K562 (cell line): ENCODE data around the gene SCFD2. TPM values are rescaled to one million over a fixed set of nuclear protein-coding genes. Genes with fewer than 3 reads are reported as not detected.

ENCODE experiments used
- BDP1 ChIP-seq: IDR thresholded peaks from 3 replicates; pipeline ENCODE4 v1.6.1; 2011; ENCODE audit not compliant: insufficient read length, insufficient read depth
- ETV1 ChIP-seq: fragments of 450-650 bp; conservative IDR thresholded peaks from 2 replicates; pipeline ENCODE4 v1.6.1; 2016; ENCODE audit warnings: missing genetic modification characterization, control low read depth, low read depth, missing compliant biosample characterization
- ZNF197 ChIP-seq: fragments of 200-800 bp; sonication (Bioruptor generic); IDR thresholded peaks from 2 replicates; pipeline ENCODE4 v1.6.1; 2016; ENCODE audit warnings: low read depth, missing genetic modification characterization, missing compliant biosample characterization
- ZNF436 ChIP-seq: fragments of 250-450, 450-650 bp; sonication (Bioruptor Pico); formaldehyde crosslinking; IDR thresholded peaks from 2 replicates; pipeline ENCODE4 v1.7.0; 2020; ENCODE audit warnings: mild to moderate bottlenecking
- polyA plus RNA-seq, 8 experiments: library from polyadenylated mRNA; depleted of rRNA in 4 of 8; stranded (reverse) in 5 of 8; unstranded in 3 of 8; fragments of >200 nt; fragmentation: Nextera tagmentation in 2 of 8; fragmentation: Illumina TruSeq in 1 of 8; extraction: Ambion mirVana in 2 of 8; extraction: Trizol in 1 of 8; gene quantifications; 2 replicates each; pipeline versions ENCODE4 v1.2.1 to v1.2.3, GENCODE V29; 2011 to 2014; ENCODE audit warnings: inconsistent platforms in 1 of 8, missing spikeins in 1 of 8
- total RNA-seq, 7 experiments: library from RNA; depleted of rRNA in 6 of 7; stranded (reverse); fragments of >200 nt in 6 of 7; fragmentation: Illumina TruSeq in 2 of 7; extraction: Trizol in 2 of 7; gene quantifications; 2 replicates each; pipeline versions ENCODE4 v1.2.1 to v1.2.3, GENCODE V29; 2011 to 2021; ENCODE audit warnings: low replicate concordance in 1 of 7
- TF ChIP-seq, protein P1 (sequence below): fragments of 150-350 bp; IDR thresholded peaks from 2 replicates; pipeline ENCODE4 v1.6.1; 2014; ENCODE audit warnings: low read depth, mild to moderate bottlenecking, low read length, borderline replicate concordance
- TF ChIP-seq, protein P2 (sequence below): sonication (generic); formaldehyde crosslinking; IDR thresholded peaks from 2 replicates; pipeline ENCODE4 v1.8.1; 2023; ENCODE audit warnings: mild to moderate bottlenecking, missing genetic modification reagents
- TF ChIP-seq, protein P3 (sequence below): fragments of 450-650 bp; formaldehyde crosslinking; IDR thresholded peaks from 2 replicates; pipeline ENCODE4 v1.4.0; 2022; ENCODE audit warnings: missing genetic modification characterization

SCFD2 gene
- total and polyA plus RNA-seq, 9 of the 15 experiments (the other 6 are each of a cell fraction or from before 2014, with no cell fraction given): 5.7 to 30.3 (median 22.8) TPM

DNA sequence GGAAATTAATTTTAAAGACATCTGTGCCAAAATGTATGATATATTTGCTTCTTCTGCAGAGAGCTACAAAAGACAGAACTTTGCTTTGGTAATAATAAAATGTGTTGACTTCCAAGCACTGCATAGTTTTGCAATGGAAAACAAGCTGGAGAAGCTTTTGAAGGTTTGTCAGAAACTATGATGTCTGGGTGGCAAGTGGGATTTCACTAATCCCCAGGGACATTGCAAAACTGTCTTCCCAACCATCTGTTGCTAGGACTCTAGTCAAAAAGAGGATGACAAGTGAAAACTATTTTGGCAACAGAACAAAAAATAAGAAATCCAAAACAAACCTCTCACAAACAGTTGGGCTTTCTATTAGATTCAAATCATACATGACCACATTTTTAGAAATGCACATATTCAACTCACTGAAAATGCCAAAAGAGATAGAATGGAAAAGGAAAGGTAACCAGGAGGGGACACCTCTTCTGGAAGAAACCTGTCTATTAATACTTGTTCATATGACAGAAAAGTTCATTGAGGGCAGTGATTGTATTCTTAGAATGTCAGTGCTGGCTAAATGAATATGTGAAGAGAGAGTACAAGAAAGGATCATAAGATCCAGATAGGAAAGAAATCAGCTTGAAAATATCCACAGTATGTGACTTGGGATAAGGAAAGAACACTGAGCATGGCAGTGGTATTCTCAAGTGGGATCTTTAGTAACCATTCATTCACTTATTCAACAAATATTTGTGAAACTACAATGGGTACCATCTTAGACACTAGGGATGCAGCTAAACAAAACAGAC lies 275.7 kb downstream of the SCFD2 start (continued):
- TF ChIP-seq, protein P1, sequence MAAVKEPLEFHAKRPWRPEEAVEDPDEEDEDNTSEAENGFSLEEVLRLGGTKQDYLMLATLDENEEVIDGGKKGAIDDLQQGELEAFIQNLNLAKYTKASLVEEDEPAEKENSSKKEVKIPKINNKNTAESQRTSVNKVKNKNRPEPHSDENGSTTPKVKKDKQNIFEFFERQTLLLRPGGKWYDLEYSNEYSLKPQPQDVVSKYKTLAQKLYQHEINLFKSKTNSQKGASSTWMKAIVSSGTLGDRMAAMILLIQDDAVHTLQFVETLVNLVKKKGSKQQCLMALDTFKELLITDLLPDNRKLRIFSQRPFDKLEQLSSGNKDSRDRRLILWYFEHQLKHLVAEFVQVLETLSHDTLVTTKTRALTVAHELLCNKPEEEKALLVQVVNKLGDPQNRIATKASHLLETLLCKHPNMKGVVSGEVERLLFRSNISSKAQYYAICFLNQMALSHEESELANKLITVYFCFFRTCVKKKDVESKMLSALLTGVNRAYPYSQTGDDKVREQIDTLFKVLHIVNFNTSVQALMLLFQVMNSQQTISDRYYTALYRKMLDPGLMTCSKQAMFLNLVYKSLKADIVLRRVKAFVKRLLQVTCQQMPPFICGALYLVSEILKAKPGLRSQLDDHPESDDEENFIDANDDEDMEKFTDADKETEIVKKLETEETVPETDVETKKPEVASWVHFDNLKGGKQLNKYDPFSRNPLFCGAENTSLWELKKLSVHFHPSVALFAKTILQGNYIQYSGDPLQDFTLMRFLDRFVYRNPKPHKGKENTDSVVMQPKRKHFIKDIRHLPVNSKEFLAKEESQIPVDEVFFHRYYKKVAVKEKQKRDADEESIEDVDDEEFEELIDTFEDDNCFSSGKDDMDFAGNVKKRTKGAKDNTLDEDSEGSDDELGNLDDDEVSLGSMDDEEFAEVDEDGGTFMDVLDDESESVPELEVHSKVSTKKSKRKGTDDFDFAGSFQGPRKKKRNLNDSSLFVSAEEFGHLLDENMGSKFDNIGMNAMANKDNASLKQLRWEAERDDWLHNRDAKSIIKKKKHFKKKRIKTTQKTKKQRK: no peak
- TF ChIP-seq BDP1: no peak
- TF ChIP-seq ZNF436 (CRISPR knock-in tag): no peak
- TF ChIP-seq, protein P2, sequence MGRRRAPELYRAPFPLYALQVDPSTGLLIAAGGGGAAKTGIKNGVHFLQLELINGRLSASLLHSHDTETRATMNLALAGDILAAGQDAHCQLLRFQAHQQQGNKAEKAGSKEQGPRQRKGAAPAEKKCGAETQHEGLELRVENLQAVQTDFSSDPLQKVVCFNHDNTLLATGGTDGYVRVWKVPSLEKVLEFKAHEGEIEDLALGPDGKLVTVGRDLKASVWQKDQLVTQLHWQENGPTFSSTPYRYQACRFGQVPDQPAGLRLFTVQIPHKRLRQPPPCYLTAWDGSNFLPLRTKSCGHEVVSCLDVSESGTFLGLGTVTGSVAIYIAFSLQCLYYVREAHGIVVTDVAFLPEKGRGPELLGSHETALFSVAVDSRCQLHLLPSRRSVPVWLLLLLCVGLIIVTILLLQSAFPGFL: no peak
- no peak for TF ChIP-seq ZNF197 (CRISPR knock-in tag)
- TF ChIP-seq ETV1 (tag): no peak
- TF ChIP-seq, protein P3, sequence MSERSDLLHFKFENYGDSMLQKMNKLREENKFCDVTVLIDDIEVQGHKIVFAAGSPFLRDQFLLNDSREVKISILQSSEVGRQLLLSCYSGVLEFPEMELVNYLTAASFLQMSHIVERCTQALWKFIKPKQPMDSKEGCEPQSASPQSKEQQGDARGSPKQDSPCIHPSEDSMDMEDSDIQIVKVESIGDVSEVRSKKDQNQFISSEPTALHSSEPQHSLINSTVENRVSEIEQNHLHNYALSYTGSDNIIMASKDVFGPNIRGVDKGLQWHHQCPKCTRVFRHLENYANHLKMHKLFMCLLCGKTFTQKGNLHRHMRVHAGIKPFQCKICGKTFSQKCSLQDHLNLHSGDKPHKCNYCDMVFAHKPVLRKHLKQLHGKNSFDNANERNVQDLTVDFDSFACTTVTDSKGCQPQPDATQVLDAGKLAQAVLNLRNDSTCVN (CRISPR knock-in tag): no peak
